Measurements from ENCODE around the gene RC3H1.

DNA sequence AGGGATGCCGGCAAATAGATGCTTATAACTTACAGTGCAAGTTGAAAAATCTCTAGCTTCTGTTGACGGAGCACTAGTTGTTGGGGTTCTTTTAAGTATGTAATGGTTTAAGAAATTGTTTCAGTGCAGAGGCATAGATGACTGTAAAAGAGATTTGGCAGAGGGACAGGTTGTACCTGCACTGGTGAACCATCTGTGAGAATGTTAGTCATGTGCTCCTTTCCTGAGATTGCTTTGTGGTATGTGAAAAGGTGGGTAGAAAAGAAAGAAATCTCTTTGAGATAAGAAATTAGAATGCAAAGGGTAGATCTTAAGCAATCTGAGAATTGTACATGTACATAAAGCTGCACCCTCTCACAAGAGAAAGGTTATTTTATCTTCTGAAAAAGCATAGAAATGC is 134.5 kb downstream of the RC3H1 start:
- TF ChIP-seq, protein P1, sequence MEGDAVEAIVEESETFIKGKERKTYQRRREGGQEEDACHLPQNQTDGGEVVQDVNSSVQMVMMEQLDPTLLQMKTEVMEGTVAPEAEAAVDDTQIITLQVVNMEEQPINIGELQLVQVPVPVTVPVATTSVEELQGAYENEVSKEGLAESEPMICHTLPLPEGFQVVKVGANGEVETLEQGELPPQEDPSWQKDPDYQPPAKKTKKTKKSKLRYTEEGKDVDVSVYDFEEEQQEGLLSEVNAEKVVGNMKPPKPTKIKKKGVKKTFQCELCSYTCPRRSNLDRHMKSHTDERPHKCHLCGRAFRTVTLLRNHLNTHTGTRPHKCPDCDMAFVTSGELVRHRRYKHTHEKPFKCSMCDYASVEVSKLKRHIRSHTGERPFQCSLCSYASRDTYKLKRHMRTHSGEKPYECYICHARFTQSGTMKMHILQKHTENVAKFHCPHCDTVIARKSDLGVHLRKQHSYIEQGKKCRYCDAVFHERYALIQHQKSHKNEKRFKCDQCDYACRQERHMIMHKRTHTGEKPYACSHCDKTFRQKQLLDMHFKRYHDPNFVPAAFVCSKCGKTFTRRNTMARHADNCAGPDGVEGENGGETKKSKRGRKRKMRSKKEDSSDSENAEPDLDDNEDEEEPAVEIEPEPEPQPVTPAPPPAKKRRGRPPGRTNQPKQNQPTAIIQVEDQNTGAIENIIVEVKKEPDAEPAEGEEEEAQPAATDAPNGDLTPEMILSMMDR (IDR thresholded peaks at IDR 0.05; ENCODE audit: low read depth, low read length, missing input control) = no peak
- TF ChIP-seq, protein P2, sequence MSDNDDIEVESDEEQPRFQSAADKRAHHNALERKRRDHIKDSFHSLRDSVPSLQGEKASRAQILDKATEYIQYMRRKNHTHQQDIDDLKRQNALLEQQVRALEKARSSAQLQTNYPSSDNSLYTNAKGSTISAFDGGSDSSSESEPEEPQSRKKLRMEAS (IDR thresholded peaks at IDR 0.05) = no peak
- TF ChIP-seq, protein P3, sequence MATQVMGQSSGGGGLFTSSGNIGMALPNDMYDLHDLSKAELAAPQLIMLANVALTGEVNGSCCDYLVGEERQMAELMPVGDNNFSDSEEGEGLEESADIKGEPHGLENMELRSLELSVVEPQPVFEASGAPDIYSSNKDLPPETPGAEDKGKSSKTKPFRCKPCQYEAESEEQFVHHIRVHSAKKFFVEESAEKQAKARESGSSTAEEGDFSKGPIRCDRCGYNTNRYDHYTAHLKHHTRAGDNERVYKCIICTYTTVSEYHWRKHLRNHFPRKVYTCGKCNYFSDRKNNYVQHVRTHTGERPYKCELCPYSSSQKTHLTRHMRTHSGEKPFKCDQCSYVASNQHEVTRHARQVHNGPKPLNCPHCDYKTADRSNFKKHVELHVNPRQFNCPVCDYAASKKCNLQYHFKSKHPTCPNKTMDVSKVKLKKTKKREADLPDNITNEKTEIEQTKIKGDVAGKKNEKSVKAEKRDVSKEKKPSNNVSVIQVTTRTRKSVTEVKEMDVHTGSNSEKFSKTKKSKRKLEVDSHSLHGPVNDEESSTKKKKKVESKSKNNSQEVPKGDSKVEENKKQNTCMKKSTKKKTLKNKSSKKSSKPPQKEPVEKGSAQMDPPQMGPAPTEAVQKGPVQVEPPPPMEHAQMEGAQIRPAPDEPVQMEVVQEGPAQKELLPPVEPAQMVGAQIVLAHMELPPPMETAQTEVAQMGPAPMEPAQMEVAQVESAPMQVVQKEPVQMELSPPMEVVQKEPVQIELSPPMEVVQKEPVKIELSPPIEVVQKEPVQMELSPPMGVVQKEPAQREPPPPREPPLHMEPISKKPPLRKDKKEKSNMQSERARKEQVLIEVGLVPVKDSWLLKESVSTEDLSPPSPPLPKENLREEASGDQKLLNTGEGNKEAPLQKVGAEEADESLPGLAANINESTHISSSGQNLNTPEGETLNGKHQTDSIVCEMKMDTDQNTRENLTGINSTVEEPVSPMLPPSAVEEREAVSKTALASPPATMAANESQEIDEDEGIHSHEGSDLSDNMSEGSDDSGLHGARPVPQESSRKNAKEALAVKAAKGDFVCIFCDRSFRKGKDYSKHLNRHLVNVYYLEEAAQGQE (IDR thresholded peaks at IDR 0.05) = no peak
- no peak for TF ChIP-seq TAF1 (conservative IDR thresholded peaks at IDR 0.05)
- no peak for TF ChIP-seq RXRA (IDR thresholded peaks at IDR 0.05)
- TF ChIP-seq RAD21 (IDR thresholded peaks at IDR 0.05) = no peak
- TF ChIP-seq, protein P4, sequence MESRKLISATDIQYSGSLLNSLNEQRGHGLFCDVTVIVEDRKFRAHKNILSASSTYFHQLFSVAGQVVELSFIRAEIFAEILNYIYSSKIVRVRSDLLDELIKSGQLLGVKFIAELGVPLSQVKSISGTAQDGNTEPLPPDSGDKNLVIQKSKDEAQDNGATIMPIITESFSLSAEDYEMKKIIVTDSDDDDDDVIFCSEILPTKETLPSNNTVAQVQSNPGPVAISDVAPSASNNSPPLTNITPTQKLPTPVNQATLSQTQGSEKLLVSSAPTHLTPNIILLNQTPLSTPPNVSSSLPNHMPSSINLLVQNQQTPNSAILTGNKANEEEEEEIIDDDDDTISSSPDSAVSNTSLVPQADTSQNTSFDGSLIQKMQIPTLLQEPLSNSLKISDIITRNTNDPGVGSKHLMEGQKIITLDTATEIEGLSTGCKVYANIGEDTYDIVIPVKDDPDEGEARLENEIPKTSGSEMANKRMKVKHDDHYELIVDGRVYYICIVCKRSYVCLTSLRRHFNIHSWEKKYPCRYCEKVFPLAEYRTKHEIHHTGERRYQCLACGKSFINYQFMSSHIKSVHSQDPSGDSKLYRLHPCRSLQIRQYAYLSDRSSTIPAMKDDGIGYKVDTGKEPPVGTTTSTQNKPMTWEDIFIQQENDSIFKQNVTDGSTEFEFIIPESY (IDR thresholded peaks at IDR 0.05) = no peak
- TF ChIP-seq FOXA2 (IDR thresholded peaks at IDR 0.05) = no peak
- TF ChIP-seq JUND (IDR thresholded peaks at IDR 0.05) = no peak

All from liver (tissue), 3 donors.